Neuron (in vitro differentiated cells): ENCODE results near the gene LMNTD2.
A peak's percentile ranks its signal among the peaks of the same experiment; 100 is the strongest.

Source experiments
- H2AFZ ChIP-seq: one replicate; pipeline ENCODE4 v1.6.1; 2013; ENCODE audit warnings: low read depth, mild to moderate bottlenecking, inconsistent platforms, low read length, moderate library complexity
- H3K27me3 ChIP-seq: one replicate; pipeline ENCODE4 v1.6.1; 2013; ENCODE audit warnings: low read length; ENCODE audit not compliant: insufficient read depth
- H3K36me3 ChIP-seq: one replicate; pipeline ENCODE4 v1.6.1; 2013; ENCODE audit warnings: low read length; ENCODE audit not compliant: insufficient read depth
- H3K4me1 ChIP-seq: one replicate; pipeline ENCODE4 v1.6.1; 2013; ENCODE audit warnings: low read length; ENCODE audit not compliant: insufficient read depth
- H3K4me3 ChIP-seq: 2 replicates; pipeline ENCODE4 v1.5.1; 2013; ENCODE audit warnings: mild to moderate bottlenecking, low read length, moderate library complexity
- H3K9me3 ChIP-seq: one replicate; pipeline ENCODE4 v1.6.1; 2013; ENCODE audit warnings: low read length

The LMNTD2 gene

DNA sequence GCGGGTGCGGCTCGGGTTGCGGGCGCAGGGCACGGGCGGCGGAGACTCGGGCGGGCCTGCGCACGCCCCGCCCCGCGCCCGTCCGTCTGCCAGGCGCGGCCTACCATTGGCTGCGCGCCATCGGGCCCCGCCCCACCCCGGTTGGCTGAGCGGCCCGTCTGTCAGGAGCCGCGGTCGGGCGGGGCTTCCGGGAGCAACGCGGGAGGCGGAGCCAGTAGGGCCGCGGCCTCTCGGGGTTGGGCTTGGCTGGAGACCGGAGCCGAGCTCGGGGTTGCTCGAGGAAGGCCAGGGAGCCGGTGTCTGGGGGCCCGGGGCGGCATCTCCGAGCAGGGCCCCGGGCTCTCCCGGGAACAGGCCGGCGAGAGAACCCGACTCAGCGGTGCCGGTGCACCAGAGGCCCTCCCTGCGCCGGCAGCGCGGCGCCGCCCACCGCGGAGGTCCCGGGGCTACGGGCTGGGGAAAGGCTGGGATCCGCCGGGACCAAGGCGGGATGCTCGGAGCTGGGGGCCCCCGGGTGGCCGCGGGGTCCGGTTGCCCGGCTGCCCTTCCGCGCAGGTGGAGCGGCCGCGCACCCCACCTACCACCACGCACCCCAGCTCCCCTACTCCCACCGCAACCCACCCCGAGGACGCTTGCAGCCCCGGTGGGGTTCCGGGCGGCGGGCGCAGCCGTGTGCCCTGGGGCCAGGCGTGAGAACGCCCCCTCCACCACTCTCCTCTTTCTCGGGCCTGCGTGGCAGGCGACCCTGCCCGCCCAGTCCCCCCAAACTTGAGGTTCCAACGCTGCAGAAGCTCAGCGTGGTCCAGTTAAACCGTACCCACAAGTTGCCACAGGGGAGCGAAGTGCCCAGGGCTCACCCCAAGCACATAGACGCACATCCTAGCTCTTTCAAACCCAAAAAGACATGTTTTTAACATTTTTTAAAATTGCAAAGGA lies 24.8 kb downstream of the LMNTD2 start, which contains the start of gene HRAS:
Gene HRAS (minus strand): TSS at position 58 of the 936 bp plus-strand sequence.
- H3K36me3 ChIP-seq: peaks cover 28% of the 10 kb centered on the region
- peak within 1 kb of the TSS; percentile 65 for H2AFZ ChIP-seq
- peaks cover 22% of the 10 kb centered on the region for H3K4me1 ChIP-seq
- peak within 1 kb of the TSS; percentile 91 for H3K4me3 ChIP-seq
- H3K27me3 ChIP-seq: no peaks in the 10 kb centered on the region
- H3K9me3 ChIP-seq: no peaks in the 10 kb centered on the region

DNA sequence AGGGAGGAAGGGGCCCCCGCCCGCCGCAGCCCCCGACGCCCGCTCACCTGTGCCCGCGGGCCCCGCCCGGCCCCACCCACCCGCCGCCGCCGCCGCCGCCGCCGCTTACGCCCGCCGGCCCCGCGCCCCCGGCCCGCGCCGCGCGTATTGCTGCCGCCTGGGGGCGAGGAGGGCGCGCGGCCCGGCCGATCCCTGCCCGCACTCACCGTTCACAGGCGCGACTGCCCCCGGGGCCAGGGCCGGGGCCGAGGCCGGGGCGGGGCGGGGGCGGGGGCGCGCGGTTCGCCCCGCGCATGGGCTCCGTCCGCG lies 25.4 kb downstream of the LMNTD2 start:
- no peak overlapping the region for H2AFZ ChIP-seq
- H3K4me3 ChIP-seq: peak overlapping the region; percentile 91
- peaks cover 18% of the 10 kb centered on the region for H3K4me1 ChIP-seq
- H3K9me3 ChIP-seq: no peaks in the 10 kb centered on the region
- H3K27me3 ChIP-seq: no peaks in the 10 kb centered on the region
- H3K36me3 ChIP-seq: peaks cover 29% of the 10 kb centered on the region

DNA sequence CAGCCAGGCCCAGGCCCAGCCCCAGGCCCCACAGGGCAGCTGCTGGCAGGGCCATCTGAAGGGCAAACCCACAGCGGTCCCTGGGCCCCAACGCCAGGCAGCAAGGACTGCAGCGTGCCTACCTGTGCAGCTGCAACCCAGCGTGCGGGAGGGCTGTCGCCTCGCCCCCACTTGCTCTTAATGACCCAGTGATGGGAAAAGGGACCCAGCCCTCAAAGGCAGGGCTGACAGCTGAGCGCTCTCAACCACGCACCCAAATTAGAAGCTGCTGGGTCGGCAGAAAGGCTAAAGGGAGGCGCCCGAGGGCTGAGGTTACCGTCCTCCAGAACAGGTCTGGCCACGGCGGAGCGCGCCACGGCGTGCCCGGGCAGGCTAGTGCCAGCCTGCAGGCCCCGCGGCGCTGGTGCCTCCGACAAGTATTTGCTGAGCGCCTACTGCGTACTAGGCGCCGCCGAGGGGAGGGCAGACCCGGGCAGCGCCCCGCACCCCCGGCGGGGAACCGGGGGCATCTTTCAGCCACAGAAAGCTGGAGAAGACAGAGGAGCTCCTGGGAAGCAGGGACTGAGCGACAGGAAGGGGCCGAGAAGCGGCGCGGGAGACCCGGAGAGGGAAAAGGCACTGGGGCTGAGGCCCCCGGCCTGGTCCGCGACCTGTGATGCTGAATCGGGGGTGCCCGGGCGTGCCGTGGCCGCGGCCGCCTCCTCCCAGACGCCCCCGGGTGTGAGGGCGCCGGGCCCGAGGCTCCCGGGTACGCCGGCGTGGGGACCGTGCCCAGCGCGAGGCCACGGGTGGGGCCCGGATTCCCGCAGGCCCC lies 25.9 kb downstream of the LMNTD2 start:
- Histone ChIP-seq H2AFZ (no peak overlapping the region), H3K36me3 (peaks cover 30% of the 10 kb centered on the region), H3K4me1 (peaks cover 18% of the 10 kb centered on the region)

DNA sequence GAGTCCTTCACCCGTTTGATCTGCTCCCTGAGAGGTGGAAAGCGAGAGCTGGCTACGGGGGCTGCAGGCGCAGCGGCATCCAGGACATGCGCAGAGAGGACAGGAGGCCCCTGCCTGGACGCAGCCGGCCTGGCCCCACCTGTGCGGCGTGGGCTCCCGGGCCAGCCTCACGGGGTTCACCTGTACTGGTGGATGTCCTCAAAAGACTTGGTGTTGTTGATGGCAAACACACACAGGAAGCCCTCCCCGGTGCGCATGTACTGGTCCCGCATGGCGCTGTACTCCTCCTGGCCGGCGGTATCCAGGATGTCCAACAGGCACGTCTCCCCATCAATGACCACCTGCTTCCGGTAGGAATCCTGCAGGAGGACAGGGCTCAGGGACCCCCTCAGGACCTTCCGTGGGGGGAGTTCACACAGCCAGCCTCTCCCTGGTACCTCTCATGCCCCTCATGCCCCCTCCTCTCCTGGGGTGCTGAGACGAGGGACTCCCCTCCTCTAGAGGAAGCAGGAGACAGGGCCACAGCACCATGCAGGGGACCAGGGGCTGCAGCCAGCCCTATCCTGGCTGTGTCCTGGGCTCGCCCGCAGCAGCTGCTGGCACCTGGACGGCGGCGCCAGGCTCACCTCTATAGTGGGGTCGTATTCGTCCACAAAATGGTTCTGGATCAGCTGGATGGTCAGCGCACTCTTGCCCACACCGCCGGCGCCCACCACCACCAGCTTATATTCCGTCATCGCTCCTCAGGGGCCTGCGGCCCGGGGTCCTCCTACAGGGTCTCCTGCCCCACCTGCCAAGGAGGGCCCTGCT lies 26.7 kb downstream of the LMNTD2 start:
- peaks cover 18% of the 10 kb centered on the region for H3K4me1 ChIP-seq
- H3K36me3 ChIP-seq: peaks cover 30% of the 10 kb centered on the region
- no peaks in the 10 kb centered on the region for H3K27me3 ChIP-seq
- H2AFZ ChIP-seq: no peak overlapping the region
- H3K9me3 ChIP-seq: no peaks in the 10 kb centered on the region
- peak overlapping the region; percentile 91 for H3K4me3 ChIP-seq

More for the DNA sequence above, 25.9 kb downstream of the LMNTD2 start:
- no peaks in the 10 kb centered on the region for H3K9me3 ChIP-seq
- H3K27me3 ChIP-seq: no peaks in the 10 kb centered on the region
- peak overlapping the region; percentile 91 for H3K4me3 ChIP-seq

DNA sequence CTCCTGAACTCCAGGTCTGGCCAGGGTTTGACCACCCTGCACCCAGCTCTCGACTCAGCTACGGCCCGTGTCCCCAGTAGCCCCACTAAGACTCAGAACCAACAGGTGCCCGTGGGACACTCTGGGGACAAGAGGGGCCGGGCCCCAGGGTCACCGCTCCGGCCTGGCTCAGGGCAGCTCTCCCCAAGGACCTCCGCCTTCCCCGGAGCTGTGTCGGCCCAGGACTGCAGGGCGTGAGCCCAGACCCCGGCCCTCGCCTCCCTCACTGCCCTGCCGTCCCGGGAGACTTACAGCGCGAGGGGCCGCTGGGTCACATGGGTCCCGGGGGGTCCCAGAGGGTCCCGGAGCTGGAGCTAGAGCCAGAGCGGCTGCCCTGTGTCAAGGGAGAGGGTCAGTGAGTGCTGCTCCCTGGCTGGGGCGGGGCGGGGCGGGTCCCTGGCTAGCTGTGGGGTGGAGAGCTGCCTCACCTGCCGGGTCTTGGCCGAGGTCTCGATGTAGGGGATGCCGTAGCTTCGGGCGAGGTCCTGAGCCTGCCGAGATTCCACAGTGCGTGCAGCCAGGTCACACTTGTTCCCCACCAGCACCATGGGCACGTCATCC lies 27.5 kb downstream of the LMNTD2 start:
- Histone ChIP-seq H3K4me1 (peaks cover 18% of the 10 kb centered on the region), H3K4me3 (no peak overlapping the region), H3K36me3 (peaks cover 30% of the 10 kb centered on the region), H3K27me3 (no peaks in the 10 kb centered on the region), H2AFZ (no peak overlapping the region), H3K9me3 (no peaks in the 10 kb centered on the region)

DNA sequence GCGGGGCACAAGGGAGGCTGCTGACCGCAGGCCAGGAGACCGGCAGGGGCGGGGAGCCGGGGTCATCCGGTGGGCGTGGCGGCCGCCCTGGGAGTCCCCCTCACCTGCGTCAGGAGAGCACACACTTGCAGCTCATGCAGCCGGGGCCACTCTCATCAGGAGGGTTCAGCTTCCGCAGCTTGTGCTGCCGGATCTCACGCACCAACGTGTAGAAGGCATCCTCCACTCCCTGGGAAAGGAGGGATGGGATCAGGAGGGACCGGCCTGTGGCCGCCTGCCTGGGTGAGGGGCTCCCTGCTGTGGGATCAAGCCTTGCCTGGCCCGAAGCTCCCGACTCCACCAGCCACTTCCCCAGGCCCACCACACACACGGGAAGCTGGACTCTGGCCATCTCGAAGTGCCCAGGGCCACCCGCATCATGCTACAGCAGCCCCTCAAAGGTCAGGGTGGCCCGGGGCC lies 28.0 kb downstream of the LMNTD2 start:
- Histone ChIP-seq H3K27me3 (no peaks in the 10 kb centered on the region), H3K9me3 (no peaks in the 10 kb centered on the region), H3K4me3 (no peak overlapping the region), H3K36me3 (peaks cover 30% of the 10 kb centered on the region), H2AFZ (no peak overlapping the region), H3K4me1 (peaks cover 15% of the 10 kb centered on the region)

DNA sequence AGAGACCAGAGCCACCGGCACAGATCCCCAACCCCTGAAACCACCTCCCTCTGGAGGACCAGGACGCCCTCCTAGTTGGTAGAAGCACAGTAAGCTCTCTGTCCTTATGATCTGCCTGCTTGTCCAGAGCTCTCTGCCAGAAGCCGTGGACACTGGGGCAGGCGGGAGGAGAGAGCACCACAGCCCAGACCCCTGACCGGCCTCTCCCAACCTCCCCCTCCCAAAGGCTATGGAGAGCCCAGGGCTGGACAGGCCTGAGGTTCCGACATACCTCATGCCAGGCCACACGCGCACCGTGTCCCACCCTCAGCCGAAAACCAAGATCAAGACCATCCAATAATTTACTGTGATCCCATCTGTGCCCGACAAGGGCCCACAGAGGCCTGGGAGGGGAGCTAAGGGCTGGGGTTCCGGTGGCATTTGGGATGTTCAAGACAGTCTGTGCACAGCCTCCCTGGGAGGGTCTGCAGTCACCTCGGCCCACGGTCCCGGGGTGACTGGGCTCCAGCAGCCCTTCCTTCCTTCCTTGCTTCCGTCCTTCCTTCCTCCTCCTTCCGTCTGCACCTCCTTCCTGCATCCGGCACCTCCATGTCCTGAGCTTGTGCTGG lies 28.5 kb downstream of the LMNTD2 start:
- Histone ChIP-seq H3K27me3 (no peaks in the 10 kb centered on the region), H2AFZ (no peak overlapping the region), H3K4me3 (no peak overlapping the region), H3K4me1 (peaks cover 10% of the 10 kb centered on the region), H3K36me3 (peaks cover 30% of the 10 kb centered on the region), H3K9me3 (no peaks in the 10 kb centered on the region)

DNA sequence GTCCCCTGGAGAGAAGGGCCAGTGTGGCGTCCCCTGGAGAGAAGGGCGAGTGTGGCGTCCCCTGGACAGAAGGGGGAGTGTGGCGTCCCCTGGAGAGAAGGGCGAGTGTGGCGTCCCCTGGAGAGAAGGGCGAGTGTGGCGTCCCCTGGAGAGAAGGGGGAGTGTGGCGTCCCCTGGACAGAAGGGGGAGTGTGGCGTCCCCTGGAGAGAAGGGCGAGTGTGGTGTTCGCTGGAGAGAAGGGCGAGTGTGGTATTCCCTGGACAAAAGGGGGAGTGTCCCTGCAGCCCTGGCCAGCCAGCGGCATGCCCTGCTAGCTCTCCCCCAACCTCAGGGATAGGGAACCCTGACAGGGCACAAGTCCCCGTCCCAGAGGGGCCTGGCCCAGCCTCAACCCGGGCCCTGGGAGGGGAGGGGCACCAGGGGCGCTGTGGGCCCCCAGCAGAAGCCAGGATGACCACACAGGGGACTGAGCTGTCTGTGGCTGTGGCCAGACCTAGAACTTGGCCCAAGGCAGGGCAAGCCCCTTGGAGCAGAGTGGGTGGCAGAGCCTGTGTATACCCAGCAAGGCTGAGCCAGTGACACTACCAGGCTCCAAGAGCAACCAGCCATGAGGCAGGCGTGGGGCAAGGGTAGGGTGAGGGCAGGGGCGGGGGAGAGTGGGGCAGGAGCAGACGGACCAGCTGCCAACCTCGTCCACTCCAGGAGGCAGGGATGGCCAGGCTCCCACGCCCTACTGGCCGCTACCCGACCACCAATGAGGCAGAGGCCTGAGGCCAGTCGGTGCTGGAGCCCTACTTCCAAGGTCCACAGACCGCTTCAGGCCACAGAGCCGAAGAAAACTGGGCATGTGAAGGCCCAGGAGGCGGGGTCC lies 29.3 kb downstream of the LMNTD2 start:
- Histone ChIP-seq H2AFZ (no peak overlapping the region), H3K4me3 (no peak overlapping the region), H3K27me3 (no peaks in the 10 kb centered on the region), H3K36me3 (peaks cover 30% of the 10 kb centered on the region), H3K4me1 (peaks cover 8% of the 10 kb centered on the region), H3K9me3 (no peaks in the 10 kb centered on the region)

DNA sequence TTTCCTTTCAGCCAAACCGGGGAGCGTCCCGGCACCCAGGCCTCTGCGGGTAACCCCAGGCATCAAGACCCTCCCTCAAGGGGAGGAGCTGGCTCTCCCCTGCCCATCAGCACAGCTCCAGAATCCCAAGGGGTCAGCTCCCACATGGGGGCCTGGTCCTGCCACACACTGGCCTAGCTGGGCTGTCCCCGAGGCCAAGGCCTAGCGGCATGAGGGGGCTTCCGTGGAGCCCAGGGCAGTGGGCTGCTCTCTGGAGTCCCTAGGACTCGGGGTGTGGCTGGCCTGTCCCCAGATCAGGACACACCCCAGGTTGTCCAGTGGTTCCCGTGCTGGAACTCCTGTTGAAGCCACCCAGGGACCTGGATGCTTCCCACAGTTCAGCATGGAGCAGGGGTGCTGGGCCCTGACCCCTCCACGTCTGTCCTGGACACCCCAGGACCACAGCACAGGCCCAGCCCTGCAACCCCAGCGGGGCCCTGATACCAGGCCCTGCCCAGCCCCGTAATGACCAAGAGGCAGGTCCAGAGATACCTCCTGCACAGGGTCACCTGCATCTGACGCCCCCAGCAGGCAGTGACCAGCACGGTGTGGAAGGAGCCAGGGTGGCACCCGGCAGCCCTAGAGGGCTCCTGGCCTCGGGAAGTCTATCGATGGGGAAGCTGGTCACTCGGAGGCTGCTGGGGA lies 30.7 kb downstream of the LMNTD2 start:
- Histone ChIP-seq H3K4me1 (peaks cover 8% of the 10 kb centered on the region), H3K27me3 (no peaks in the 10 kb centered on the region), H3K9me3 (no peaks in the 10 kb centered on the region), H3K4me3 (no peak overlapping the region), H3K36me3 (peaks cover 30% of the 10 kb centered on the region), H2AFZ (no peak overlapping the region)

DNA sequence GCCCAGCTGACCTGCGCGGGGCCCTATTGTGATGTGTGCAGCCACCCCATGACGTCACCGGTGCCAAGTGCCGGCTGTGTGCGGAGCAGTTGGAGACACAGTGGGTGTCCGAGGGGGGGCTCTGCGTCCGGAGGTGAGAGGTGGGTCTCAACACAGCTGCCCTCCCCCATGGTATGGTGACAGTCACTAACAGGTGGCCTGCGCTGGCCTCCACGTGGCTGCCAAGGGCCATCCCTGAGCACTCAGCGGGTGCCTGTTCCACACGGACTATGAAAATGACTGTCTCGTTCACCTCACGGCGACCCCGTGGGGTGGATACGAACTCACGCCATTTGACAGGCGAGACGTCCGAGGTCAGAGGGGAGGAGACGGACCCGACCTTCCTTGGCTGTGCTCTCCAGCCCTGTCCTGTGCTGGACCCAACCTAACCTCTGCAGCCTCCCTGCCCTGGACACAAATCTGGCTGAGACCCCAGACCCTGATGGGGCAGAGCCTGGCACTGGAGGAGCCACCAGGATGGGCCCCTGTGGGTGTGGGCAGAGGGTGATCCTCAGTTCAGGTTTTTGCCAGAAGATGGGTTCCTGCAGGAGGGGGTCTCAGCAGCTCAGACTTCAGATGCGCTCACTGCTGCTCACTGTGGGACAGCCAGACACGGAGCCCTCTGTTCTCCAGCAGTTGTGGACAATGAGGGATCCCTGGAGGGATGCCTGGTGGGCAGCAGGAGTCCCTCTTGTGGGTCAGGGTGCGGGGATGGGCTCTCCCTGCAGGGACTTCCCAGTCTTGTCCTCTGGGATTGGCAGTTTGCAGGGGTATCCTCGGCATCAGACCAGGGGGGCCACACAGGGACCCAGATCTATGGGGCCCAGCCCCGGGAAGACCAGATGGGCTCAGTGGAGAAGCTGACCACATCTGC lies 31.5 kb downstream of the LMNTD2 start:
- no peak overlapping the region for H3K4me3 ChIP-seq

More for the DNA sequence above, 31.5 kb downstream of the LMNTD2 start:
- no peaks in the 10 kb centered on the region for H3K9me3 ChIP-seq
- H3K36me3 ChIP-seq: peaks cover 30% of the 10 kb centered on the region
- no peaks in the 10 kb centered on the region for H3K27me3 ChIP-seq
- no peak overlapping the region for H2AFZ ChIP-seq
- peaks cover 2% of the 10 kb centered on the region for H3K4me1 ChIP-seq
